ENCODE measurements around the gene EQTN.

- TF ChIP-seq CTCF (IDR thresholded peaks at IDR 0.05; ENCODE audit: low read depth, low read length, missing input control) (no peak), ZBTB33 (IDR thresholded peaks at IDR 0.05) (no peak), FOXA1 (IDR thresholded peaks at IDR 0.05) (no peak), EGR1 (IDR thresholded peaks at IDR 0.05; ENCODE audit: low read depth in 2 of 2) (no peak), JUND (IDR thresholded peaks at IDR 0.05) (no peak)
Observed at GRCh38 chr9:27340961-27341511, 44.1 kb upstream of the EQTN start.
